Dendritic cell treated with granulocyte-macrophage colony-stimulating factor and Interleukin-4, amounts not matched to agents 40 ng/mL and 50 ng/mL, for 4 days (primary cell): ENCODE data around the gene IWS1.
"Not testable (repeated sequence)": the region's sequence is repeated elsewhere in the genome, so short reads cannot be mapped to it uniquely, and the experiment has no call there.

Experiments used
- H3K27ac Mint-ChIP-seq: one replicate; pipeline ENCODE4 v1.8.0; 2022; ENCODE audit warnings: mild to moderate bottlenecking, mixed read lengths
- H3K27me3 Mint-ChIP-seq: one replicate; pipeline ENCODE4 v1.8.0; 2022; ENCODE audit warnings: mild to moderate bottlenecking, mixed read lengths
- H3K36me3 Mint-ChIP-seq: one replicate; pipeline ENCODE4 v1.8.0; 2022; ENCODE audit warnings: low read depth, mixed read lengths
- H3K4me1 Mint-ChIP-seq: one replicate; pipeline ENCODE4 v1.8.0; 2022; ENCODE audit warnings: low read depth, mixed read lengths
- H3K4me3 Mint-ChIP-seq: one replicate; pipeline ENCODE4 v1.8.0; 2022; ENCODE audit warnings: mild to moderate bottlenecking, moderate library complexity, mixed read lengths
- H3K9me3 Mint-ChIP-seq: one replicate; pipeline ENCODE4 v1.8.0; 2022; ENCODE audit warnings: mixed read lengths
- intact Hi-C: fragments of 100-400 bp; cut with micrococcal nuclease; formaldehyde crosslinking; loops from one replicate; pipeline ENCODE4 v1.15.0; 2022

IWS1 gene

GRCh38 chr2:127551221-127551930 is 25.1 kb upstream of the IWS1 start:
- Mint-ChIP-seq H3K4me3 (no peak overlapping the region), H3K27me3 (peaks cover 9% of the 10 kb centered on the region), H3K4me1 (no peaks in the 10 kb centered on the region), H3K36me3 (no peaks in the 10 kb centered on the region), H3K27ac (no peak overlapping the region), H3K9me3 (peaks cover 1% of the 10 kb centered on the region)
- intact Hi-C loops: no loop called here

- Mint-ChIP-seq H3K4me3 (no peak overlapping the region), H3K36me3 (no peaks in the 10 kb centered on the region), H3K27me3 (peaks cover 5% of the 10 kb centered on the region), H3K9me3 (no peaks in the 10 kb centered on the region), H3K27ac (no peak overlapping the region), H3K4me1 (no peaks in the 10 kb centered on the region)
- intact Hi-C loops: no loop called here
Observed at GRCh38 chr2:127546797-127547196, 20.5 kb upstream of the IWS1 start.

GRCh38 chr2:127545796-127546195 is 19.5 kb upstream of the IWS1 start:
- no peaks in the 10 kb centered on the region for H3K9me3 Mint-ChIP-seq
- H3K27ac Mint-ChIP-seq: no peak overlapping the region
- H3K27me3 Mint-ChIP-seq: peaks cover 5% of the 10 kb centered on the region
- H3K4me1 Mint-ChIP-seq: no peaks in the 10 kb centered on the region
- intact Hi-C loops: no loop called here
- H3K36me3 Mint-ChIP-seq: no peaks in the 10 kb centered on the region
- no peak overlapping the region for H3K4me3 Mint-ChIP-seq

- peaks cover 5% of the 10 kb centered on the region for H3K27me3 Mint-ChIP-seq
- no peak overlapping the region for H3K27ac Mint-ChIP-seq
Observed at GRCh38 chr2:127545189-127545588, 18.9 kb upstream of the IWS1 start.

GRCh38 chr2:127543013-127543501 is 16.8 kb upstream of the IWS1 start:
- not testable (repeated sequence) for H3K4me3 Mint-ChIP-seq, H3K27ac Mint-ChIP-seq

More at GRCh38 chr2:127545189-127545588, 18.9 kb upstream of the IWS1 start:
- intact Hi-C loops: no loop called here
- Mint-ChIP-seq H3K4me3 (no peak overlapping the region), H3K9me3 (no peaks in the 10 kb centered on the region), H3K36me3 (no peaks in the 10 kb centered on the region), H3K4me1 (no peaks in the 10 kb centered on the region)

GRCh38 chr2:127542231-127542630 is 15.9 kb upstream of the IWS1 start:
- Mint-ChIP-seq H3K27ac (no peak overlapping the region), H3K4me3 (no peak overlapping the region), H3K9me3 (no peaks in the 10 kb centered on the region), H3K4me1 (no peaks in the 10 kb centered on the region), H3K36me3 (no peaks in the 10 kb centered on the region), H3K27me3 (peaks cover 4% of the 10 kb centered on the region)
- intact Hi-C loops: no loop called here

More at GRCh38 chr2:127543013-127543501, 16.8 kb upstream of the IWS1 start:
- H3K27me3 Mint-ChIP-seq, H3K36me3 Mint-ChIP-seq, H3K9me3 Mint-ChIP-seq, H3K4me1 Mint-ChIP-seq, intact Hi-C loops: not testable (repeated sequence)

- intact Hi-C loops: no loop called here
- no peaks in the 10 kb centered on the region for H3K9me3 Mint-ChIP-seq
- H3K4me3 Mint-ChIP-seq: no peak overlapping the region
- H3K4me1 Mint-ChIP-seq: no peaks in the 10 kb centered on the region
- peaks cover 1% of the 10 kb centered on the region for H3K27me3 Mint-ChIP-seq
- no peaks in the 10 kb centered on the region for H3K36me3 Mint-ChIP-seq
- H3K27ac Mint-ChIP-seq: no peak overlapping the region
Observed at GRCh38 chr2:127541809-127542208, 15.5 kb upstream of the IWS1 start.

- H3K4me1 Mint-ChIP-seq: no peaks in the 10 kb centered on the region
- intact Hi-C loops: no loop called here
- H3K4me3 Mint-ChIP-seq: no peak overlapping the region
- H3K27me3 Mint-ChIP-seq: peaks cover 5% of the 10 kb centered on the region
- H3K9me3 Mint-ChIP-seq: no peaks in the 10 kb centered on the region
- no peaks in the 10 kb centered on the region for H3K36me3 Mint-ChIP-seq
- no peak overlapping the region for H3K27ac Mint-ChIP-seq
Observed at GRCh38 chr2:127537644-127538043, 11.4 kb upstream of the IWS1 start.

GRCh38 chr2:127536707-127537541 is 10.6 kb upstream of the IWS1 start:
- no peak overlapping the region for H3K27ac Mint-ChIP-seq
- H3K4me1 Mint-ChIP-seq: no peaks in the 10 kb centered on the region
- H3K36me3 Mint-ChIP-seq: no peaks in the 10 kb centered on the region
- no peaks in the 10 kb centered on the region for H3K9me3 Mint-ChIP-seq
- H3K4me3 Mint-ChIP-seq: no peak overlapping the region
- peaks cover 5% of the 10 kb centered on the region for H3K27me3 Mint-ChIP-seq
- intact Hi-C loops: no loop called here

- Mint-ChIP-seq H3K36me3 (no peaks in the 10 kb centered on the region), H3K4me1 (no peaks in the 10 kb centered on the region), H3K27me3 (peaks cover 5% of the 10 kb centered on the region), H3K4me3 (no peak overlapping the region), H3K9me3 (no peaks in the 10 kb centered on the region), H3K27ac (no peak overlapping the region)
- intact Hi-C loops: no loop called here
Observed at GRCh38 chr2:127535918-127536317, 9.6 kb upstream of the IWS1 start.

GRCh38 chr2:127535422-127535901 is 9.2 kb upstream of the IWS1 start, which contains the start of gene MYO7B:
Gene MYO7B, plus strand, starts transcription at chr2:127535683. Its CDS starts 24,040 bp downstream, at chr2:127559723.
- Mint-ChIP-seq H3K9me3 (peaks cover 2% of the 10 kb centered on the region), H3K27me3 (peaks cover 5% of the 10 kb centered on the region), H3K27ac (no peak within 1 kb of the TSS), H3K4me3 (no peak within 1 kb of the TSS), H3K4me1 (no peaks in the 10 kb centered on the region), H3K36me3 (no peaks in the 10 kb centered on the region)
- intact Hi-C loops: no loop called here

GRCh38 chr2:127532296-127532695 is 6.0 kb upstream of the IWS1 start:
- Mint-ChIP-seq H3K36me3 (no peaks in the 10 kb centered on the region), H3K27ac (no peak overlapping the region)

GRCh38 chr2:127531221-127531648 is 4.9 kb upstream of the IWS1 start:
- H3K27me3 Mint-ChIP-seq: peaks cover 4% of the 10 kb centered on the region
- no peak overlapping the region for H3K27ac Mint-ChIP-seq
- intact Hi-C loops: no loop called here
- peaks cover 10% of the 10 kb centered on the region for H3K4me1 Mint-ChIP-seq
- no peak overlapping the region for H3K4me3 Mint-ChIP-seq
- H3K9me3 Mint-ChIP-seq: peaks cover 8% of the 10 kb centered on the region
- H3K36me3 Mint-ChIP-seq: peaks cover 9% of the 10 kb centered on the region

More at GRCh38 chr2:127532296-127532695, 6.0 kb upstream of the IWS1 start:
- no peak overlapping the region for H3K4me3 Mint-ChIP-seq
- H3K9me3 Mint-ChIP-seq: peaks cover 8% of the 10 kb centered on the region
- peaks cover 5% of the 10 kb centered on the region for H3K4me1 Mint-ChIP-seq
- intact Hi-C loops: no loop called here
- peaks cover 4% of the 10 kb centered on the region for H3K27me3 Mint-ChIP-seq
